ENCODE results near the gene ANGPTL7.
A peak's percentile ranks its signal among the peaks of the same experiment; 100 is the strongest.

Gene ANGPTL7

GRCh38 chr1:11204396-11205190 lies 15.4 kb downstream of the ANGPTL7 start:
- DNase-seq (ENCODE audit: low spot score) = no peak

GRCh38 chr1:11207898-11208611 lies 18.9 kb downstream of the ANGPTL7 start:
- DNase-seq (ENCODE audit: low spot score) = no peak

- no peak for DNase-seq (ENCODE audit: low spot score)
Observed at GRCh38 chr1:11211461-11211860, 22.3 kb downstream of the ANGPTL7 start.

GRCh38 chr1:11211925-11212587 lies 22.9 kb downstream of the ANGPTL7 start:
- DNase-seq (ENCODE audit: low spot score) = peak; percentile 88

- DNase-seq (ENCODE audit: low spot score) = no peak
Observed at GRCh38 chr1:11214698-11215380, 25.7 kb downstream of the ANGPTL7 start.

GRCh38 chr1:11215381-11216005 lies 26.3 kb downstream of the ANGPTL7 start:
- DNase-seq (ENCODE audit: low spot score) = no peak

GRCh38 chr1:11216074-11216473 lies 26.9 kb downstream of the ANGPTL7 start:
- no peak for DNase-seq (ENCODE audit: low spot score)

GRCh38 chr1:11227106-11228077 lies 38.2 kb downstream of the ANGPTL7 start:
- no peak for DNase-seq (ENCODE audit: low spot score)

- no peak for DNase-seq (ENCODE audit: low spot score)
Observed at GRCh38 chr1:11229203-11229602, 40.0 kb downstream of the ANGPTL7 start.

GRCh38 chr1:11233208-11233607 lies 44.1 kb downstream of the ANGPTL7 start:
- no peak for DNase-seq (ENCODE audit: low spot score)

- no peak for DNase-seq (ENCODE audit: low spot score)
Observed at GRCh38 chr1:11237356-11237755, 48.2 kb downstream of the ANGPTL7 start.

GRCh38 chr1:11238311-11238710 lies 49.2 kb downstream of the ANGPTL7 start:
- no peak for DNase-seq (ENCODE audit: low spot score)

- no peak for DNase-seq (ENCODE audit: low spot score)
Observed at GRCh38 chr1:11245248-11245647, 56.1 kb downstream of the ANGPTL7 start.

All from globus pallidus (tissue), 1 donor.